HL-60 (cell line): ENCODE measurements around the gene RASA1.

Source experiments
- GABPA ChIP-seq: IDR thresholded peaks from 2 replicates; pipeline ENCODE4 v1.6.1; 2012; ENCODE audit warnings: low read depth
- POLR2AphosphoS5 ChIP-seq: IDR thresholded peaks from 2 replicates; pipeline ENCODE4 v1.6.1; 2012; ENCODE audit warnings: low read depth
- SPI1 ChIP-seq: IDR thresholded peaks from 2 replicates; pipeline ENCODE4 v1.6.1; 2012; ENCODE audit warnings: low read depth, mild to moderate bottlenecking, borderline replicate concordance
- TF ChIP-seq, protein P1 (sequence below): IDR thresholded peaks from one replicate; pipeline ENCODE4 v1.5.1; 2011; ENCODE audit warnings: low read length, control low read depth, inconsistent platforms; ENCODE audit not compliant: insufficient read depth
- TF ChIP-seq, protein P2 (sequence below): IDR thresholded peaks from 2 replicates; pipeline ENCODE4 v1.6.1; 2012; ENCODE audit warnings: low read depth; ENCODE audit not compliant: insufficient replicate concordance

DNA sequence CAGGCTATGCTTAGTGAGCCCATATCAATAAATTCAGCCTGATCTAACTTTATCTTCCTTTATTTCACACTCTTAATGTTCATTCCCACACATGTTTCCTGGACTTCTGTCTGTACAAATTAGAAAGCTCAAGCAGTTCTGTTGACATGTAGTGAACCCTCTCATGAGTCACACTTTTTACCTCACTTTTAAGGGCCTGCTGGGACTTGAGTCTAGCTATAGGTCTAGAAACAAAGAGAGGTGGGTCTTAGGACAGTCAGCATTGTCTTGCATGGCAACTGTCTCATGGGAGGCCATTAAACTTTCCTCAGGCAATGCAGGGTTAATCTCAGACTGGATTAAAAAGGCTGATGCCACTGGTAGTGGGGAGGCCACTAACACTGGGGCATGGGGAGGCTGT, 153.6 kb downstream of the RASA1 start:
- TF ChIP-seq, protein P1, sequence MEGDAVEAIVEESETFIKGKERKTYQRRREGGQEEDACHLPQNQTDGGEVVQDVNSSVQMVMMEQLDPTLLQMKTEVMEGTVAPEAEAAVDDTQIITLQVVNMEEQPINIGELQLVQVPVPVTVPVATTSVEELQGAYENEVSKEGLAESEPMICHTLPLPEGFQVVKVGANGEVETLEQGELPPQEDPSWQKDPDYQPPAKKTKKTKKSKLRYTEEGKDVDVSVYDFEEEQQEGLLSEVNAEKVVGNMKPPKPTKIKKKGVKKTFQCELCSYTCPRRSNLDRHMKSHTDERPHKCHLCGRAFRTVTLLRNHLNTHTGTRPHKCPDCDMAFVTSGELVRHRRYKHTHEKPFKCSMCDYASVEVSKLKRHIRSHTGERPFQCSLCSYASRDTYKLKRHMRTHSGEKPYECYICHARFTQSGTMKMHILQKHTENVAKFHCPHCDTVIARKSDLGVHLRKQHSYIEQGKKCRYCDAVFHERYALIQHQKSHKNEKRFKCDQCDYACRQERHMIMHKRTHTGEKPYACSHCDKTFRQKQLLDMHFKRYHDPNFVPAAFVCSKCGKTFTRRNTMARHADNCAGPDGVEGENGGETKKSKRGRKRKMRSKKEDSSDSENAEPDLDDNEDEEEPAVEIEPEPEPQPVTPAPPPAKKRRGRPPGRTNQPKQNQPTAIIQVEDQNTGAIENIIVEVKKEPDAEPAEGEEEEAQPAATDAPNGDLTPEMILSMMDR: no peak
- TF ChIP-seq GABPA (no peak), POLR2AphosphoS5 (no peak), SPI1 (no peak)
- TF ChIP-seq, protein P2, sequence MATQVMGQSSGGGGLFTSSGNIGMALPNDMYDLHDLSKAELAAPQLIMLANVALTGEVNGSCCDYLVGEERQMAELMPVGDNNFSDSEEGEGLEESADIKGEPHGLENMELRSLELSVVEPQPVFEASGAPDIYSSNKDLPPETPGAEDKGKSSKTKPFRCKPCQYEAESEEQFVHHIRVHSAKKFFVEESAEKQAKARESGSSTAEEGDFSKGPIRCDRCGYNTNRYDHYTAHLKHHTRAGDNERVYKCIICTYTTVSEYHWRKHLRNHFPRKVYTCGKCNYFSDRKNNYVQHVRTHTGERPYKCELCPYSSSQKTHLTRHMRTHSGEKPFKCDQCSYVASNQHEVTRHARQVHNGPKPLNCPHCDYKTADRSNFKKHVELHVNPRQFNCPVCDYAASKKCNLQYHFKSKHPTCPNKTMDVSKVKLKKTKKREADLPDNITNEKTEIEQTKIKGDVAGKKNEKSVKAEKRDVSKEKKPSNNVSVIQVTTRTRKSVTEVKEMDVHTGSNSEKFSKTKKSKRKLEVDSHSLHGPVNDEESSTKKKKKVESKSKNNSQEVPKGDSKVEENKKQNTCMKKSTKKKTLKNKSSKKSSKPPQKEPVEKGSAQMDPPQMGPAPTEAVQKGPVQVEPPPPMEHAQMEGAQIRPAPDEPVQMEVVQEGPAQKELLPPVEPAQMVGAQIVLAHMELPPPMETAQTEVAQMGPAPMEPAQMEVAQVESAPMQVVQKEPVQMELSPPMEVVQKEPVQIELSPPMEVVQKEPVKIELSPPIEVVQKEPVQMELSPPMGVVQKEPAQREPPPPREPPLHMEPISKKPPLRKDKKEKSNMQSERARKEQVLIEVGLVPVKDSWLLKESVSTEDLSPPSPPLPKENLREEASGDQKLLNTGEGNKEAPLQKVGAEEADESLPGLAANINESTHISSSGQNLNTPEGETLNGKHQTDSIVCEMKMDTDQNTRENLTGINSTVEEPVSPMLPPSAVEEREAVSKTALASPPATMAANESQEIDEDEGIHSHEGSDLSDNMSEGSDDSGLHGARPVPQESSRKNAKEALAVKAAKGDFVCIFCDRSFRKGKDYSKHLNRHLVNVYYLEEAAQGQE: no peak
